H1 (cell line): ENCODE data around the gene TOP3A. TPM values are rescaled to one million over a fixed set of nuclear protein-coding genes. Genes with fewer than 3 reads are reported as not detected.

ENCODE experiments used
- GABPA ChIP-seq: IDR thresholded peaks from 2 replicates; pipeline ENCODE4 v1.6.1; 2011; ENCODE audit warnings: mild to moderate bottlenecking, low read length, moderate library complexity, borderline replicate concordance; ENCODE audit not compliant: insufficient read depth
- HDAC6 ChIP-seq: IDR thresholded peaks from one replicate; pipeline ENCODE4 v1.7.1; 2012; ENCODE audit warnings: low read depth, mild to moderate bottlenecking, inconsistent platforms, low read length, moderate library complexity
- NANOG ChIP-seq: IDR thresholded peaks from 2 replicates; pipeline ENCODE4 v1.6.1; 2011; ENCODE audit warnings: low read length, low read depth, mild to moderate bottlenecking, inconsistent platforms; ENCODE audit not compliant: insufficient read depth, poor library complexity, severe bottlenecking
- polyA plus RNA-seq, 7 experiments: library from polyadenylated mRNA; depleted of rRNA in 3 of 7; stranded (reverse) in 5 of 7; unstranded in 2 of 7; fragments of >200 nt in 5 of 7; fragments of 200-250 nt in 2 of 7; gene quantifications; 1 replicate in 5 of 7; 2 replicates in 1 of 7; 4 replicates in 1 of 7; pipeline versions ENCODE4 v1.2.1 to v1.2.3, GENCODE V29; 2011 to 2013; ENCODE audit warnings: missing spikeins in 2 of 7, mixed read lengths in 2 of 7
- total RNA-seq: library from RNA; stranded (reverse); fragmentation: NEBNext Ultra II Directional; extraction: Animal tissue kit (Norgen Biotek cat#: 25700); gene quantifications from 2 replicates; pipeline ENCODE4 v1.2.1, GENCODE V29; 2021
- TF ChIP-seq, protein P1 (sequence below), 3 experiments: IDR thresholded peaks; 1 replicate in 2 of 3; 2 replicates in 1 of 3; pipeline versions ENCODE4 v1.5.1 to v1.6.1; 2011; ENCODE audit warnings: low read length in 3 of 3, mild to moderate bottlenecking in 3 of 3, inconsistent platforms in 2 of 3, low read depth in 1 of 3, moderate library complexity in 1 of 3; ENCODE audit not compliant: insufficient read depth in 1 of 3; ENCODE audit errors: control extremely low read depth in 1 of 3

TOP3A gene
- total and polyA plus RNA-seq, 2 of the 8 experiments (the other 6 are each of a cell fraction or from before 2014, with no cell fraction given) = 23.4 to 54.3 TPM

- no peak for TF ChIP-seq NANOG
- TF ChIP-seq GABPA = no peak
- TF ChIP-seq, protein P1, sequence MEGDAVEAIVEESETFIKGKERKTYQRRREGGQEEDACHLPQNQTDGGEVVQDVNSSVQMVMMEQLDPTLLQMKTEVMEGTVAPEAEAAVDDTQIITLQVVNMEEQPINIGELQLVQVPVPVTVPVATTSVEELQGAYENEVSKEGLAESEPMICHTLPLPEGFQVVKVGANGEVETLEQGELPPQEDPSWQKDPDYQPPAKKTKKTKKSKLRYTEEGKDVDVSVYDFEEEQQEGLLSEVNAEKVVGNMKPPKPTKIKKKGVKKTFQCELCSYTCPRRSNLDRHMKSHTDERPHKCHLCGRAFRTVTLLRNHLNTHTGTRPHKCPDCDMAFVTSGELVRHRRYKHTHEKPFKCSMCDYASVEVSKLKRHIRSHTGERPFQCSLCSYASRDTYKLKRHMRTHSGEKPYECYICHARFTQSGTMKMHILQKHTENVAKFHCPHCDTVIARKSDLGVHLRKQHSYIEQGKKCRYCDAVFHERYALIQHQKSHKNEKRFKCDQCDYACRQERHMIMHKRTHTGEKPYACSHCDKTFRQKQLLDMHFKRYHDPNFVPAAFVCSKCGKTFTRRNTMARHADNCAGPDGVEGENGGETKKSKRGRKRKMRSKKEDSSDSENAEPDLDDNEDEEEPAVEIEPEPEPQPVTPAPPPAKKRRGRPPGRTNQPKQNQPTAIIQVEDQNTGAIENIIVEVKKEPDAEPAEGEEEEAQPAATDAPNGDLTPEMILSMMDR (IDR thresholded peaks at IDR 0.05; ENCODE audit: control extremely low read depth in 1 of 3, insufficient read depth in 1 of 3, low read depth in 1 of 3, low read length in 3 of 3) = no peak
- TF ChIP-seq HDAC6 = no peak
Measured at GRCh38 chr17:18262641-18263040, 52.2 kb downstream of the TOP3A start (continued).
